Right lobe of liver (tissue), 4 donors: ENCODE results near the gene NATD1.

Experiments
- POLR2A ChIP-seq: fragments of 450-650 bp; IDR thresholded peaks from one replicate; pipeline ENCODE4 v1.6.1; 2017; ENCODE audit warnings: antibody characterized with exemption, mild to moderate bottlenecking
- TF ChIP-seq, protein P1 (sequence below), 4 donors: fragments of 200-600 bp in 3 of 4; fragments of 450-650 bp in 1 of 4; IDR thresholded peaks; one replicate each; pipeline versions ENCODE4 v1.5.1 to v1.8.0; 2016 to 2022; ENCODE audit warnings: antibody characterized with exemption in 4 of 4, mild to moderate bottlenecking in 2 of 4
- donor health status: DM: no; HTN: no; CAD: no.
- donor health status: DM: no; HTN: no; CAD: no.
- donor health status: DM: no; HTN: yes; CAD: no.

DNA sequence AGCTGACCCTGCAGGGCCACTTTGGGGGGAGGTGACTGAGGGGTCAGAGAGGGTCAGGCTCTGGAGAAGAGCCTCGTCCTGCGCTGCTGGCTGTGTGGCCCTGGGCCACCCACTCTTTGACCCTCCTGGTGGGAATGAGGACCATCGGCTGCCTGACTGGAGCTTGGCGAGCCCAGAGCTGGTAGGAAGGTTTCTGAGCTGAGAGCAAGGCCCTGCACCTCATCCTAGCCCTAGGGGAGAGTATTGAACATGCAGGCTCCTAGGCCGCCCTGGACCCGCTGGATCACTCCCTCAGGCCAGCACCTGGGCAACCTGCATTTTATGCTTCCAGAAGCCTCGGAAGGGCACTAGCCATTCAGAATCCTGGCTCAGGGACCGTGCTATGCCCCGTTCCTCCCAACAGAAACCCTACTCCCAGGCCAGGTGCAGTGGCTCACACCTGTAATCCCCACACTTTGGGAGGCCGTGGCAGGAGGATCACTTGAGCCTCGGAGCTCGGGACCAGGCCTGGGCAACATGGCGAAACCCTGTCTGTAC, 45.8 kb upstream of the NATD1 start:
- TF ChIP-seq, protein P1, sequence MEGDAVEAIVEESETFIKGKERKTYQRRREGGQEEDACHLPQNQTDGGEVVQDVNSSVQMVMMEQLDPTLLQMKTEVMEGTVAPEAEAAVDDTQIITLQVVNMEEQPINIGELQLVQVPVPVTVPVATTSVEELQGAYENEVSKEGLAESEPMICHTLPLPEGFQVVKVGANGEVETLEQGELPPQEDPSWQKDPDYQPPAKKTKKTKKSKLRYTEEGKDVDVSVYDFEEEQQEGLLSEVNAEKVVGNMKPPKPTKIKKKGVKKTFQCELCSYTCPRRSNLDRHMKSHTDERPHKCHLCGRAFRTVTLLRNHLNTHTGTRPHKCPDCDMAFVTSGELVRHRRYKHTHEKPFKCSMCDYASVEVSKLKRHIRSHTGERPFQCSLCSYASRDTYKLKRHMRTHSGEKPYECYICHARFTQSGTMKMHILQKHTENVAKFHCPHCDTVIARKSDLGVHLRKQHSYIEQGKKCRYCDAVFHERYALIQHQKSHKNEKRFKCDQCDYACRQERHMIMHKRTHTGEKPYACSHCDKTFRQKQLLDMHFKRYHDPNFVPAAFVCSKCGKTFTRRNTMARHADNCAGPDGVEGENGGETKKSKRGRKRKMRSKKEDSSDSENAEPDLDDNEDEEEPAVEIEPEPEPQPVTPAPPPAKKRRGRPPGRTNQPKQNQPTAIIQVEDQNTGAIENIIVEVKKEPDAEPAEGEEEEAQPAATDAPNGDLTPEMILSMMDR (IDR thresholded peaks at IDR 0.05) = no peak
- TF ChIP-seq POLR2A = no peak
